ENCODE measurements around the gene NHEJ1. TPM values are rescaled to one million over a fixed set of nuclear protein-coding genes. Genes with fewer than 3 reads are reported as not detected.

Gene NHEJ1
- total RNA-seq, 2 experiments from 2014 or later = 19.1 to 23.1 TPM

DNA sequence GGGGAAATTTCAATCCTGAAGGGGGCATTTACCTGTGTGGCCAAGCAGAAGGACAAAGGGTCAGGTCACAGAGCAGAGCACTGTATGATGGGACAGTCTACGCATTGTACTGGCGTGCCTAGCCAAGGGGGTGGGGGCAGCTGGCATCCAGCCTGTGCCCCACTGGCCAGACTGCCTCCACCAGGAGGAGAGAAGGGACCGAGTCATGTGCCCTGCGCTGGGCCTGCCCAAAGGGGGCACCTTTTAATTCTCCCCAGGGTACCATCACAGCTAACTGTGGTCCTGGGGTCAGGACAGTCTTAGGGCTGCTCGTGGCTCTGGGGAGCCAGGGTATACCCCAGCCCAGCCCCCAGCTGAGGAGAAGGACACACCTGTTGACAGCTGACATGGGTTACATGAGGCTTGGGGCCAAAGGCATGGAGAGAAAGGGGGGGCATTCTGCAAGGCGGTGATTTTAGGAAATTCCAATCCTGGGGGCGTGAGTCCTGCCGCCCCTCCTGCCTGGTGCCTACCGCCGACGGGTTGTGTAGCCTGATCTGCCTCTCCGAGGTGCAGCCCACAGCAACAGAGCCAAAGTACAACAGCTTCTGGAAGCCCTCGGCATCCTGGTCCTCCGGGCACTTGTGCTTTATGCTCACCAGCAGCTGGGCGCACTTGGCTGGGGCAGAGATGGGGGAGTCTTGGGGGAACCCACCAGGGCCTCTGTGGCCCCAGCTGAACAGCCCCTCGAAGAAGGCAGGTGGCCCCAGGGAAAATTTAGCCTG, 130.3 kb downstream of the NHEJ1 start:
- Mint-ChIP-seq H3K27ac (no peak overlapping the region), H3K27me3 (ENCODE audit: low read depth) (peaks cover 27% of the 10 kb centered on the region), H3K4me1 (ENCODE audit: low read depth) (no peaks in the 10 kb centered on the region), H3K9me3 (ENCODE audit: insufficient read depth) (no peaks in the 10 kb centered on the region), H3K4me3 (no peak overlapping the region), H3K36me3 (ENCODE audit: low read depth) (no peaks in the 10 kb centered on the region)
- DNase-seq (no peak), ATAC-seq (no peak)
- CTCF ChIA-PET = interaction anchor here (0.6 to 2.3 kb wide), 57 partner anchors 10 to 361 kb away, joined by 3 to 29 read pairs (median 5); partner anchors contain the start of genes CFAP65 and SLC23A3
- POLR2A ChIA-PET = interaction anchor here (0.5 kb wide), 1 partner anchor 22 kb away, joined by 3 read pairs; no protein-coding TSS in a partner anchor

DNA sequence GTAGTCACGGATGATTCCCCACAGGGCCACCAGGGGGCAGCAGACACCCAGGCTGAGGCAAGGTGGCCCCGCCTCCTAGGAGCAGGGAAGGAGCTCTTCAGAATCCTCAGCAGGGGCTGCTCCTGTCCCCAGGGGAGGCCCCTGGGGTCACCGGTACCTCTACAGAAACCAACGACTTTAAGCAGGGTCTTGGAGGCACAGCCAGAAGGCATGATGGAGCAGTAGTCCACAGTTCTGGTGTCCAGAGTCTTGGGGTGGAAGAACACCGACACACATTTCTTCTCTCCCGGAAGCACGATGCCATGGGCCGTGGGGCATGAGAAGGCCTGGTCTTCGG, 130.8 kb downstream of the NHEJ1 start:
- Mint-ChIP-seq H3K27ac (no peak overlapping the region), H3K4me3 (no peak overlapping the region), H3K27me3 (ENCODE audit: low read depth) (peaks cover 22% of the 10 kb centered on the region), H3K4me1 (ENCODE audit: low read depth) (no peaks in the 10 kb centered on the region), H3K9me3 (ENCODE audit: insufficient read depth) (no peaks in the 10 kb centered on the region), H3K36me3 (ENCODE audit: low read depth) (no peaks in the 10 kb centered on the region)
- ATAC-seq (peak; percentile 91), DNase-seq (peak; percentile 82)
- ChIA-PET POLR2A (no interaction called here), CTCF (interaction anchor here (0.6 to 2.3 kb wide), 57 partner anchors 10 to 362 kb away, joined by 3 to 29 read pairs (median 5); partner anchors contain the start of genes CFAP65 and SLC23A3)

DNA sequence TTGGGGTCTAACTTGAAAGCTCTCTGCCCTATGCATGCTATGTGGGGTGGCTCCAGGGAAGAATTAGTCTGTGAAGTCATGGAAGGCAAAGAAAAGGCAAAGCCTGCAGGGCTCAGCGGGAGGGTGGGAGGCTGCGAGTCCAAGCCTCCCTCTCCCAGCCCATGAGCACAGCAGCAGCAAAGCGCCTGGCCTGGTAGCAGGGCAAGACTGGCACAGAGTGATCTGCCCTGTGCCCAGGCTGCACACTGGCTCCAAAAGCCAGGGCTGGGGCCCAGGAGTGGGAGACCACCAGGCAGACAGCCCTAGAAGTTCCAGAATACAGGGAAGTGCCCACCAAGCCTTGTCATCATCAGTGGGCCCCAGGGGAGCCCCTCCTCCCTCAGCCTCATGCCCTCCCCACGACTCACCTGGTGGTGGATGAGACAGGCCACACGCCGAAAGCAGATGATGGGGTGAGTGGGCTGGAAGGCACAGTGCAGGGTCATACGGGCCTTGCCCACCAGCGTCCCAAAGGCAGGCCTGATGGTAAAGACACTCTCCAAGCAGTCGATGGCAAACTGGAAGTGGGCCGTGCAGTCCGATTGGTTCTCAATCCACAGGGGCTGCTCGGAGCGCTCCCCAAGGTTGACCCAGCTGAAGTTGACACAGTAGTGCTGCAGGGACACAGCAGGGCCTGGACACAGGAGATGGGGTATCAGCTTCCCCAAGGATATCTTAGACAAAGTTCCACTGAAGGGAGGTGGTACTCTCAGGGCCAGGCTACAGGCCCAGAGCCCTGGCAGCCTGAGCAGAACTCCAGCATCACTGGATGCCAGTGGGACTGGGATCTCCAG, 131.4 kb downstream of the NHEJ1 start:
- DNase-seq (no peak), ATAC-seq (peak; percentile 14)
- ChIA-PET CTCF (interaction anchor here (0.6 to 2.3 kb wide), 55 partner anchors 10 to 362 kb away, joined by 3 to 29 read pairs (median 4); partner anchors contain the start of genes CFAP65 and SLC23A3), POLR2A (no interaction called here)
- Mint-ChIP-seq H3K36me3 (ENCODE audit: low read depth) (no peaks in the 10 kb centered on the region), H3K4me3 (no peak overlapping the region), H3K4me1 (ENCODE audit: low read depth) (no peaks in the 10 kb centered on the region), H3K9me3 (ENCODE audit: insufficient read depth) (no peaks in the 10 kb centered on the region), H3K27me3 (ENCODE audit: low read depth) (peaks cover 16% of the 10 kb centered on the region), H3K27ac (no peak overlapping the region)

DNA sequence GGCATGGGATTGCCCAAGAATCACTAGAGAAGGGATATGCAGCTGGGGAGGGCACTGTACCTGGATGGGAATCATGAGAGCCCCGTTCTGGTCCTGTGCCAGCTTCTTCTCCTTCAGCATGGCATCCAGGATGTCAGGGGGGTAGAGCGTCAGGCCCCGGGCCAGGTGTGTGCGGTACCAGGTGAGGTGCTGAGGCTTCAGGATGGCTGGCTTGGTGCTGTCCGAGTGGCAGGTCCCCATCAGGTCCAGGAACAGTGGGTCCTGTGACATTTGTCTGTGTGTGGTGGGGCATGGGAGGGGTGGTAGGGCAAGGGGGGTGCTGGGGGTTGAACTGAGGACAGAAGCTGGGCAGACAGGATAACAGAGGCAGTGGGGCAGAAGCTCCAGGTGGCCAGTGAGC, 132.5 kb downstream of the NHEJ1 start:
- DNase-seq (no peak), ATAC-seq (no peak)
- Mint-ChIP-seq H3K36me3 (ENCODE audit: low read depth) (no peaks in the 10 kb centered on the region), H3K27me3 (ENCODE audit: low read depth) (peaks cover 8% of the 10 kb centered on the region), H3K4me1 (ENCODE audit: low read depth) (no peaks in the 10 kb centered on the region), H3K9me3 (ENCODE audit: insufficient read depth) (no peaks in the 10 kb centered on the region), H3K27ac (no peak overlapping the region), H3K4me3 (no peak overlapping the region)
- ChIA-PET POLR2A (no interaction called here), CTCF (interaction anchor here (0.6 to 2.0 kb wide), 3 partner anchors 30 to 131 kb away, joined by 3 to 15 read pairs (median 3); no protein-coding TSS in a partner anchor)

DNA sequence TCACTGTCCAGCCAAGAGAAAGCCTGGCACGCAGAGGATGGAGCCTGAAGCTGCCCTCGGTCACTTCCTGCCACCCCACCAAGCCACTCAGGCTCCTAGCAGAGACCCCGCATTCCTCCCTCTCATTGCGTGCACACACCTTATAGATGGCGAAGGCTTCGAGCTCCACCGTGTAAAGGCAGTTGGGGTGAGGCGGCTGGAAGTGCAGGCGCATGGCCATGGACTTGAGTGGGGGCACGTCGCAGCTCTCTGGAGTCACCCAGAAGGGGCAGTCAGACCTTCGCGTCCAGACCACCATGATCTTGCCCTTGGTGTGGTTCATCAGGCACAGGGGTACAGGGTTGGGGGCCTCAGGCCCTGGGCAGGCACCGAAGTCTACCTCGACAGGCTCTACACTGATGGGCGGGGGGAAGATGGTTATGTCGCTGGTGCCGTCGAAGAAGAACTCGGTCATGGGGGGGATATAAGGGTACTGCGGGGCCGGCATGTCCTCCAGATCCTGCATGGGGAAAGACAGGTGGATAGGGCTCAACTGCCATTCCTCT, 133.0 kb downstream of the NHEJ1 start:
- DNase-seq = no peak
- CTCF ChIA-PET = interaction anchor here (1.0 to 1.6 kb wide), 3 partner anchors 48 to 127 kb away, joined by 3 to 5 read pairs (median 4); no protein-coding TSS in a partner anchor
- POLR2A ChIA-PET = no interaction called here
- Mint-ChIP-seq H3K36me3 (ENCODE audit: low read depth) (no peaks in the 10 kb centered on the region), H3K27ac (no peak overlapping the region), H3K4me1 (ENCODE audit: low read depth) (no peaks in the 10 kb centered on the region), H3K9me3 (ENCODE audit: insufficient read depth) (no peaks in the 10 kb centered on the region), H3K4me3 (no peak overlapping the region), H3K27me3 (ENCODE audit: low read depth) (peaks cover 4% of the 10 kb centered on the region)
- no peak for ATAC-seq

DNA sequence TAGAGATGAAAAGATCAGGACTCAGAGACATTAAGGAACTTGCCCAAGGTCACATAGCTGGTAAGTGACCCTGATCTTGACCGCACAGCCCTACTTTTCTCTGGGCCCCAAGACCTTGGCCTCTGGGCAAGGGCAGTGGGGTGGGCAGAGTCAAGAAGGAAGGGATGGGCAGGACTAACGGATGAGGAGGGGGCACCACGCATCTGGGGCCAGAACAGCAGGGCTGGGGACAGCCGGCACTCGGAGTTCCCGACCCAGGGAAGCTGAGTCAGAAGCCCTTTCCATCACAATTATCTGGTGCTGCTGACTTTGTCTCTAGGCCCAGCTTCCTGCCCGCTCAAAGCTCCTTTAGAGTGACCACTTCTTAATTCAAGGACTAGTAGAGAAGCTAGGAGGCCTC, 133.7 kb downstream of the NHEJ1 start:
- ATAC-seq (no peak), DNase-seq (no peak)
- Mint-ChIP-seq H3K4me1 (ENCODE audit: low read depth) (no peaks in the 10 kb centered on the region), H3K4me3 (no peak overlapping the region), H3K9me3 (ENCODE audit: insufficient read depth) (no peaks in the 10 kb centered on the region), H3K27me3 (ENCODE audit: low read depth) (no peaks in the 10 kb centered on the region), H3K36me3 (ENCODE audit: low read depth) (no peaks in the 10 kb centered on the region), H3K27ac (no peak overlapping the region)
- ChIA-PET POLR2A (no interaction called here), CTCF (interaction anchor here (0.6 to 1.6 kb wide), 4 partner anchors 47 to 133 kb away, joined by 3 to 5 read pairs (median 4); no protein-coding TSS in a partner anchor)

DNA sequence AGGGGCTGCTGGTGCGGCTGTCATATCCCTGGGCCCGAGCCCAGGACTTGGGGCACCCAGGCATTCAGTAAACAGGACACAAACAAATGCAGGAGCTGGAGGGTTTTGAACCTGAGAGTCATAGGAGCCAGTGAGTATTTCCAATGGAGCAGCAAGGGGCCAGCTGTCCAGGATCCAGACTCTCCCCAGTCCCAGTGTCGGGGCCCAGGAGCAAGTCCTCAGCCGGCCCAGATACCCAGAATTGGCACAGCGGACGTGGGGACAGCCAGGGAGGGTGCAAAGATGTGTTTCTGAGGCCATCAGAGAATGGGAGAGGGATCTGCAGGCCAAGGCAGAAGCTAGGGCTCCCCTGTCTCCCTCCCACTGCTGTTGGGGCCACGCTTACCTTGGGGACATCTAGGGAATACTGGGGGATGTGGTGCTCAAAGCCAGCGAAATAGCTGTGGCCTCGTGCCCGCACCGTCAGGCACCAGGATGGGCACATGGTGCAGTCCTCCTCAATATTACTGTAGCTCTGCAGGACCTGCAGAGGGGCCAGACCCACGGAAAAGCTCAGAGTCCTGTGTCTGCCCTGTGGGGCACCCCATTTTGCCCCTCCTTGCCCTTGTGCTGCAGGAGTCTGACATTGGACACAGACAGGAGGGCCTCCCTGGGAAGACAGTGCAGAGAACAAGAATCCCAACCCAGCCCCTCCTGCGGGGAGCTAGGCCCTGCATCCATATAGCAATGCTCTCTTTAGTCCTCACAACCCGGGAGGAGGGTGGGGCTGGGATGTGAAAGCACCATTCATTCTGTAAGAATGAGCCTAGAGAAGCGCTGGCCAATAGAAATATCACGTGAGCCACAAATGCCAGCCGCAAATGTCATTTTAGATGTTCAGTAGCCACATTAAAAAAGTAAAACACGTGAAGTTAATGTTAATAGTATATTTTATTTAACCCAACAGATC, 134.7 kb downstream of the NHEJ1 start:
- Mint-ChIP-seq H3K36me3 (ENCODE audit: low read depth) (no peaks in the 10 kb centered on the region), H3K9me3 (ENCODE audit: insufficient read depth) (no peaks in the 10 kb centered on the region), H3K4me1 (ENCODE audit: low read depth) (no peaks in the 10 kb centered on the region), H3K4me3 (no peak overlapping the region), H3K27ac (no peak overlapping the region), H3K27me3 (ENCODE audit: low read depth) (peaks cover under 1% of the 10 kb centered on the region)
- no peak for DNase-seq
- POLR2A ChIA-PET = no interaction called here
- CTCF ChIA-PET = interaction anchor here (0.9 to 1.6 kb wide), 2 partner anchors 94 to 129 kb away, joined by 3 to 5 read pairs; no protein-coding TSS in a partner anchor
- ATAC-seq = no peak

Small RNA genes lying within 50 kb of the gene (microRNA-seq; reads per million reads assigned to microRNA genes)
- not detected for gene MIR3131

Other genes with a start within 250 kb of the NHEJ1 start
- gene CDK5R2, start 201.1 kb downstream of the NHEJ1 start, total RNA-seq = not detected
- gene FEV, start 175.6 kb downstream of the NHEJ1 start, total RNA-seq = not detected
- gene CRYBA2, start 167.4 kb downstream of the NHEJ1 start, total RNA-seq = not detected
- gene CFAP65, start 119.3 kb downstream of the NHEJ1 start, total RNA-seq = not detected
- not detected for gene IHH, start 99.9 kb downstream of the NHEJ1 start, total RNA-seq
- 1 to 10 TPM; 2.0 to 2.2 TPM for gene SLC23A3, start 9.2 kb upstream of the NHEJ1 start, total RNA-seq
- gene CNPPD1, start 16.1 kb upstream of the NHEJ1 start, total RNA-seq = 10 to 100 TPM; 75.1 to 81.4 TPM
- 100 to 1,000 TPM; 104 to 111 TPM for gene RETREG2, start 17.5 kb upstream of the NHEJ1 start, total RNA-seq
- 10 to 100 TPM; 57.0 to 59.5 TPM for gene ZFAND2B, start 46.0 kb upstream of the NHEJ1 start, total RNA-seq
- gene ABCB6, start 58.1 kb upstream of the NHEJ1 start, total RNA-seq = 10 to 100 TPM; 11.6 to 11.9 TPM
- 10 to 100 TPM; 51.7 to 53.8 TPM for gene ATG9A, start 68.8 kb upstream of the NHEJ1 start, total RNA-seq
- gene ANKZF1, start 69.0 kb upstream of the NHEJ1 start, total RNA-seq = 100 to 1,000 TPM; 106 to 114 TPM
- 1 to 10 TPM; 3.4 to 4.0 TPM for gene GLB1L, start 84.6 kb upstream of the NHEJ1 start, total RNA-seq
- gene STK16, start 84.7 kb upstream of the NHEJ1 start, total RNA-seq = 10 to 100 TPM; 31.2 to 31.5 TPM
- gene TUBA4B, start 92.4 kb upstream of the NHEJ1 start, total RNA-seq = not detected
- gene TUBA4A, start 93.1 kb upstream of the NHEJ1 start, total RNA-seq = 100 to 1,000 TPM; 286 to 292 TPM
- 10 to 100 TPM; 43.5 to 51.1 TPM for gene DNAJB2, start 118.6 kb upstream of the NHEJ1 start, total RNA-seq
- under 1 TPM in 1 of 2 experiments, not detected in 1; 0.16 TPM for gene PTPRN, start 148.6 kb upstream of the NHEJ1 start, total RNA-seq
- not detected for gene RESP18, start 171.9 kb upstream of the NHEJ1 start, total RNA-seq
- gene DNPEP, start 227.1 kb upstream of the NHEJ1 start, total RNA-seq = 10 to 100 TPM; 58.1 to 59.7 TPM

Measured in activated CD8-positive, alpha-beta T cell treated with anti-CD3 and anti-CD28 coated beads, Interleukin-2, amount 10 ng/mL, durations not matched to agents 7 days and 5 days (primary cell).